ENCODE data around the gene ZNF263. TPM values are rescaled to one million over a fixed set of nuclear protein-coding genes. Genes with fewer than 3 reads are reported as not detected.

Gene ZNF263
- total and polyA plus RNA-seq, 9 of the 15 experiments (the other 6 are each of a cell fraction or from before 2014, with no cell fraction given) = 4.6 to 48.3 (median 31.8) TPM

DNA sequence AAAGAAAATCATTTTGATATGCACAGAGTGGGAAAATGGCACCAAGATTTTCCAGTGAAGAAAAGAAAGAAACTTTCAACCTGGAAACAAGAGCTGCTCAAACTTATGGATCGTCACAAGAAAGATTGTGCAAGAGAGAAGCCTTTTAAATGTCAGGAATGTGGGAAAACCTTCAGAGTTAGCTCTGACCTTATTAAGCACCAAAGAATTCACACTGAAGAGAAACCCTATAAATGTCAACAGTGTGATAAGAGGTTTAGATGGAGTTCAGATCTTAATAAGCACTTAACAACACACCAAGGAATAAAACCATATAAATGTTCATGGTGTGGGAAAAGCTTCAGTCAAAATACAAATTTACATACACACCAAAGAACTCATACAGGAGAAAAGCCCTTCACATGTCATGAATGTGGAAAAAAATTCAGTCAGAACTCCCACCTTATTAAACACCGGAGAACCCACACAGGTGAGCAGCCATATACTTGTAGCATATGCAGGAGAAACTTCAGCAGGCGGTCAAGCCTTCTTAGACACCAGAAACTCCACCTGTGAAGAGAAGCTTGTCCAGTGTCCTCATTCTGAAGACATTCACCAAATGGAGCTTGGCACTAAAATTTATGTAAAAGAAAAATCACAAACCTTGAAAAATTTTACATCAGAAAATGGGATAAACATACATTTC lies 34.2 kb downstream of the ZNF263 start (continued):
- TF ChIP-seq, protein P1, sequence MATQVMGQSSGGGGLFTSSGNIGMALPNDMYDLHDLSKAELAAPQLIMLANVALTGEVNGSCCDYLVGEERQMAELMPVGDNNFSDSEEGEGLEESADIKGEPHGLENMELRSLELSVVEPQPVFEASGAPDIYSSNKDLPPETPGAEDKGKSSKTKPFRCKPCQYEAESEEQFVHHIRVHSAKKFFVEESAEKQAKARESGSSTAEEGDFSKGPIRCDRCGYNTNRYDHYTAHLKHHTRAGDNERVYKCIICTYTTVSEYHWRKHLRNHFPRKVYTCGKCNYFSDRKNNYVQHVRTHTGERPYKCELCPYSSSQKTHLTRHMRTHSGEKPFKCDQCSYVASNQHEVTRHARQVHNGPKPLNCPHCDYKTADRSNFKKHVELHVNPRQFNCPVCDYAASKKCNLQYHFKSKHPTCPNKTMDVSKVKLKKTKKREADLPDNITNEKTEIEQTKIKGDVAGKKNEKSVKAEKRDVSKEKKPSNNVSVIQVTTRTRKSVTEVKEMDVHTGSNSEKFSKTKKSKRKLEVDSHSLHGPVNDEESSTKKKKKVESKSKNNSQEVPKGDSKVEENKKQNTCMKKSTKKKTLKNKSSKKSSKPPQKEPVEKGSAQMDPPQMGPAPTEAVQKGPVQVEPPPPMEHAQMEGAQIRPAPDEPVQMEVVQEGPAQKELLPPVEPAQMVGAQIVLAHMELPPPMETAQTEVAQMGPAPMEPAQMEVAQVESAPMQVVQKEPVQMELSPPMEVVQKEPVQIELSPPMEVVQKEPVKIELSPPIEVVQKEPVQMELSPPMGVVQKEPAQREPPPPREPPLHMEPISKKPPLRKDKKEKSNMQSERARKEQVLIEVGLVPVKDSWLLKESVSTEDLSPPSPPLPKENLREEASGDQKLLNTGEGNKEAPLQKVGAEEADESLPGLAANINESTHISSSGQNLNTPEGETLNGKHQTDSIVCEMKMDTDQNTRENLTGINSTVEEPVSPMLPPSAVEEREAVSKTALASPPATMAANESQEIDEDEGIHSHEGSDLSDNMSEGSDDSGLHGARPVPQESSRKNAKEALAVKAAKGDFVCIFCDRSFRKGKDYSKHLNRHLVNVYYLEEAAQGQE (IDR thresholded peaks at IDR 0.05; ENCODE audit: borderline replicate concordance) = no peak
- TF ChIP-seq, protein P1 (CRISPR knock-in tag; IDR thresholded peaks at IDR 0.05; ENCODE audit: low read depth) = no peak
- TF ChIP-seq RBM34 (IDR thresholded peaks at IDR 0.05; ENCODE audit: borderline replicate concordance, insufficient read depth, low read length) (no peak), MCM3 (IDR thresholded peaks at IDR 0.05) (no peak), MTA2 (IDR thresholded peaks at IDR 0.05; ENCODE audit: low read depth) (no peak), SIN3B (IDR thresholded peaks at IDR 0.05; ENCODE audit: low read depth) (no peak), ZNF224 (CRISPR knock-in tag; IDR thresholded peaks at IDR 0.05) (no peak), MYBL2 (IDR thresholded peaks at IDR 0.05; ENCODE audit: low read depth) (no peak), MYBL2 (CRISPR knock-in tag; IDR thresholded peaks at IDR 0.05; ENCODE audit: borderline replicate concordance) (no peak), POLR2AphosphoS2 (IDR thresholded peaks at IDR 0.05; ENCODE audit: low read length) (no peak), ZNF274 (IDR thresholded peaks at IDR 0.05; ENCODE audit: borderline replicate concordance, low read depth, low read length) (no peak), CEBPG (CRISPR knock-in tag; IDR thresholded peaks at IDR 0.05) (no peak), CEBPG (tag; conservative IDR thresholded peaks at IDR 0.05 in 1 of 2, IDR thresholded peaks at IDR 0.05 in 1 of 2) (peak in 1 of 2 experiments; percentile 41; a peak in 1 of 4 replicates), NR2F6 (CRISPR knock-in tag; IDR thresholded peaks at IDR 0.05) (no peak), DLX4 (CRISPR knock-in tag; IDR thresholded peaks at IDR 0.05) (no peak), ZFP36 (IDR thresholded peaks at IDR 0.05; ENCODE audit: low read depth, low read length, partially characterized antibody) (no peak)
- TF ChIP-seq, protein P2, sequence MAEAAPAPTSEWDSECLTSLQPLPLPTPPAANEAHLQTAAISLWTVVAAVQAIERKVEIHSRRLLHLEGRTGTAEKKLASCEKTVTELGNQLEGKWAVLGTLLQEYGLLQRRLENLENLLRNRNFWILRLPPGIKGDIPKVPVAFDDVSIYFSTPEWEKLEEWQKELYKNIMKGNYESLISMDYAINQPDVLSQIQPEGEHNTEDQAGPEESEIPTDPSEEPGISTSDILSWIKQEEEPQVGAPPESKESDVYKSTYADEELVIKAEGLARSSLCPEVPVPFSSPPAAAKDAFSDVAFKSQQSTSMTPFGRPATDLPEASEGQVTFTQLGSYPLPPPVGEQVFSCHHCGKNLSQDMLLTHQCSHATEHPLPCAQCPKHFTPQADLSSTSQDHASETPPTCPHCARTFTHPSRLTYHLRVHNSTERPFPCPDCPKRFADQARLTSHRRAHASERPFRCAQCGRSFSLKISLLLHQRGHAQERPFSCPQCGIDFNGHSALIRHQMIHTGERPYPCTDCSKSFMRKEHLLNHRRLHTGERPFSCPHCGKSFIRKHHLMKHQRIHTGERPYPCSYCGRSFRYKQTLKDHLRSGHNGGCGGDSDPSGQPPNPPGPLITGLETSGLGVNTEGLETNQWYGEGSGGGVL (CRISPR knock-in tag; IDR thresholded peaks at IDR 0.05) = no peak
- TF ChIP-seq, protein P3, sequence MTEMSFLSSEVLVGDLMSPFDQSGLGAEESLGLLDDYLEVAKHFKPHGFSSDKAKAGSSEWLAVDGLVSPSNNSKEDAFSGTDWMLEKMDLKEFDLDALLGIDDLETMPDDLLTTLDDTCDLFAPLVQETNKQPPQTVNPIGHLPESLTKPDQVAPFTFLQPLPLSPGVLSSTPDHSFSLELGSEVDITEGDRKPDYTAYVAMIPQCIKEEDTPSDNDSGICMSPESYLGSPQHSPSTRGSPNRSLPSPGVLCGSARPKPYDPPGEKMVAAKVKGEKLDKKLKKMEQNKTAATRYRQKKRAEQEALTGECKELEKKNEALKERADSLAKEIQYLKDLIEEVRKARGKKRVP (CRISPR knock-in tag; IDR thresholded peaks at IDR 0.05) = no peak
